ENCODE measurements around the gene FAM222A.
A peak's percentile ranks its signal among the peaks of the same experiment; 100 is the strongest.

FAM222A gene

GRCh38 chr12:109760031-109760929, 46.7 kb downstream of the FAM222A start:
- no peak for DNase-seq (ENCODE audit: low spot score)

DNA sequence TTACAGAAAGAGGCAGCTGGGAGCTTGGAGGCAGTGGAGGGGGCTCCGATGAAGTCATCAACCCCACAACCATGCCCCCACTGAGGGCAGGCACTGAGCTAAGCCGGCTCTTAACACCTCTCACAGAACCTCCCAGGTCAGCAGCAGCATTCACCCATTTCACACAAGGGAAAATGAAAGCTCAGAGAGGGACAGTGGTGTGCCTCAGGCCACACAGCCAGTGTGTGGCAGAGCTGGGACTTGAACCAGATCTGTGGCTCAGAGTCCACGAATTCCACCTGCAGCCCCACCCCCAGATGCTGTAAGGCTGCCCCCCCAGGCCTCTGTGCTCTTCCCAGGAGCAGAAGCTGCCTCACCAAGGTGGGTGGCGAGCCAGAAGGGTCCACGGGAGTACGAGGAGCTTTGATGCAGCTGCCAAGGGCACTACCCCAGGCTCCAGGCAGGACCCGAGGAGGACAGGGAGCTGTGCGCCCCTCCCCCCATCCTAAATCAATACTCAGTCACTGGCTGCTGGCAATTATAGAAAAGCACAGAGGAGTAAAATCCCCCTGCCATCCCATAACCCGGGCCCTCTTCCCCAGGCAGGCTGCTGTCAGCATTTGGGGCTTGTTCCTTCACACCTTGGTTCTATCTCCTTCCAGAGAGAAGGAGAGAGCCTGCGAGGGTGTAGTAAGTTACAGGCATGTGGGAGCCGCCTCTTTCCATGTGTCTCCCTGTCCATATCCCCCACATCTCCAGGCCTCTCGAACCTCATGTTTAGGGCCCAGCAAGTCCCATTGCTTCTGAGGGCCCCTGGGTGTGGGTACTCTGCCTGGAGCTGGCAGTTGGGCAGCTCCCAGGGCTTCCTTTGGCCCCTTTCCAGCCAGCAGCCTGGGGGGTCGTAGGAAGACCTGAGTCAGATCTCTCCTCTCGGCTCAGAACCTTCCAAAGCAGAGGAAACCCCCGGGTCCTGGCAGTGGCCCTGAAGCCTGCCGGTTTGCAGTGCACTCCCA, 47.6 kb downstream of the FAM222A start:
- no peak for DNase-seq (ENCODE audit: low spot score)

DNA sequence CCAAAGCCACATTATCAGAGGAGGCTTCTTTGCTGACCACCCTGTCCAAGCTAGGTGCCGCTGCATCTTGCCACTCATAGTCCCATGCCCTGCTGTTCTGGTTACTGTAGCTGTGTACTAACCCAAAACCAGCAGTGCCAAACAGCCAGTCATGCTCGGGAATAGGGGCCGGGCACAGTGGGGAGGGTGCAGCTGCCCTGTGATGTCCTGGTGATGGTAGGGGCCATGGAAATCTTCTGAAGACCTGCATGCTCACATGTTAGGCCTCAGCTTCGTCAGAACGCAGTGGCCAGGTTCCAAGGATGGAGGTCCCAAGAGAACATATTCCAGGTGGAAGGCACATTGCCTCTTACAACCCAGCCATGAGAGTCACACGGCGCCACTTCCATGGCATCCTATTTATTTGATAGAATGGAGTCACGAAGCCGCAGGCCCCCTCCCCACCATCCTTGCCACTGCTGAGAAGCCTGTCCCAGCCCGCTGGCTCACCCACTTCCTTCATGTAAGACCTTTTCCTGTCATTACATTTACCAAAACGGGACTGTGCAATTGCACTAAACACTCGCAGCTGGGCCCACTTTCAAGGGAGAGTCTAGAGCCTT, 48.5 kb downstream of the FAM222A start:
- DNase-seq (ENCODE audit: low spot score), result no peak

- no peak for DNase-seq (ENCODE audit: low spot score)
Observed at GRCh38 chr12:109762673-109763191, 49.1 kb downstream of the FAM222A start.

DNA sequence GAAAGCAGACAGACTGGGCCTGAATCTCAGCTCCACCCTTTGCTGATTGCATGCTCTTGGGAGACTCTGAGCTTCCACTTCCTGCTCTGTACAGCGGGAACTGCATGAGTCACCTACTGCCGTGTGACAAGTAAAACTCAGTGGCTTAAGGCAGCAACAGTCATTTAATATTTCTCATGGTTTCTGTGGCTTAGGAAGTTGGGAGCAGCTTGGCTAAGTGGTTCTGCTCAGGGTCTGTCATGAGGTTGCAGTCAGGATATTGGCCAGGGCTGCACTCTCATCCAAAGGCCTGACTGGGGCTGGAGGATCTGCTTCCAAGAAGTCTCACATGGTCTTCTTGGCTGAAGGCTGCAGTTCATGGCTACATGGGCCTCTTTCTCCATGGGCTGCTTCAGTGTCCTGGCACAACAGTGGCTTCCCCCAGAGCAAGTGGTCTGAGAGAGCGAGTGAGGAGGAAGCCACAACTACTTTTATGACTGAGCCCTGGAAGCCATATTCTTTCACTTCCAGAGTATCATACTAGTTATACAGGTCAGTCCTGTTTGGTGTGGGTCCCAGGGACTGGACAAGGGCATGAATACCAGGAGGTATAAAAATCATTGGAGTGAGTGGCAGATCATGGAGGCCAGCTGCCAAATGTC, 49.7 kb downstream of the FAM222A start:
- no peak for DNase-seq (ENCODE audit: low spot score)

DNA sequence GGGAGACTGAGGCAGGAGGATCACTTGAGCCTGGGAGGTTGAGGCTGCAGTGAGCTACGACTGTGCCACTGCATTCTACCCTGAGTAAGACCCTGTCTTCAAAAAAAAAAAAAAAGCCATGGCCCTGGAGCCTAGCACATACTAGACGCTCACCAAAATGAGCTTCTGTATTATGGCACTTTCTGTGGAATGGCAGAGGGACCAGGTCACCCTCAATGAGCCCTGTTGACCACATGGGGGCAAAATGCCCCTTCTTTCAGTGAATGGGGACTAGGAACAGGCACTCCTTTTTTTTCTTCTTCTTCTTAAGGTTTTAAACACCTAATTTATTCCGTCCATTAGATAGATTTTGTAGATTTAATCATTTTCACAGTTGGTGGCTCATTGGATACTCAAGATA, 50.5 kb downstream of the FAM222A start:
- peak; percentile 53 for DNase-seq (ENCODE audit: low spot score)

- no peak for DNase-seq (ENCODE audit: low spot score)
Observed at GRCh38 chr12:109764776-109765445, 51.3 kb downstream of the FAM222A start.

GRCh38 chr12:109765446-109765810, 51.8 kb downstream of the FAM222A start:
- no peak for DNase-seq (ENCODE audit: low spot score)

DNA sequence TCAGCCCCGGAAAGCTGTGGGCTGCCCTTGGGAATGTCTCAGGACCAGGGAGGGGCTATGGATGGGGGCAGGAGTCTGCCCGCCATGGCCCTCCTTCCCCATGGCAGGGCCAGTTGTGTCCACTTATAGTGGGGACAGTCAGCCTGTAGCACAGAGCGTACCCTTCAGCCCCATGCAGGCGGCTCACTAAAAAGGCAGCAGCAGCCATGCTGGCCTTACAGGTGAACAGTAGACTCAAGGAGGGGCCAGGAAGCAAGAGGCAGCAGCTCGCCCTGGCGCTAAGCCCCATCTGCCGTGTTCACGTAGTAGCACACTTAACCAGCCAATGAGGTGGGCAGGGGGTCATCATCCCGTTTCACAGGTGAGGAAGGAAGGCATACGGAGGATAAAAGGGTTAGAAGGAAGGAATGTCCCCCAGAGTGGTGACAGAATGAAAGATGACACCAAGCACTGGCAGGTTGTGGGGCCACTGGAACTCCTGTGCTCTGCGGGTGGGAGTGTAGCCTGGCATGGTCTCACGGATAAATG, 52.7 kb downstream of the FAM222A start:
- no peak for DNase-seq (ENCODE audit: low spot score)

- DNase-seq (ENCODE audit: low spot score), result no peak
Observed at GRCh38 chr12:109767456-109767855, 53.8 kb downstream of the FAM222A start.

DNA sequence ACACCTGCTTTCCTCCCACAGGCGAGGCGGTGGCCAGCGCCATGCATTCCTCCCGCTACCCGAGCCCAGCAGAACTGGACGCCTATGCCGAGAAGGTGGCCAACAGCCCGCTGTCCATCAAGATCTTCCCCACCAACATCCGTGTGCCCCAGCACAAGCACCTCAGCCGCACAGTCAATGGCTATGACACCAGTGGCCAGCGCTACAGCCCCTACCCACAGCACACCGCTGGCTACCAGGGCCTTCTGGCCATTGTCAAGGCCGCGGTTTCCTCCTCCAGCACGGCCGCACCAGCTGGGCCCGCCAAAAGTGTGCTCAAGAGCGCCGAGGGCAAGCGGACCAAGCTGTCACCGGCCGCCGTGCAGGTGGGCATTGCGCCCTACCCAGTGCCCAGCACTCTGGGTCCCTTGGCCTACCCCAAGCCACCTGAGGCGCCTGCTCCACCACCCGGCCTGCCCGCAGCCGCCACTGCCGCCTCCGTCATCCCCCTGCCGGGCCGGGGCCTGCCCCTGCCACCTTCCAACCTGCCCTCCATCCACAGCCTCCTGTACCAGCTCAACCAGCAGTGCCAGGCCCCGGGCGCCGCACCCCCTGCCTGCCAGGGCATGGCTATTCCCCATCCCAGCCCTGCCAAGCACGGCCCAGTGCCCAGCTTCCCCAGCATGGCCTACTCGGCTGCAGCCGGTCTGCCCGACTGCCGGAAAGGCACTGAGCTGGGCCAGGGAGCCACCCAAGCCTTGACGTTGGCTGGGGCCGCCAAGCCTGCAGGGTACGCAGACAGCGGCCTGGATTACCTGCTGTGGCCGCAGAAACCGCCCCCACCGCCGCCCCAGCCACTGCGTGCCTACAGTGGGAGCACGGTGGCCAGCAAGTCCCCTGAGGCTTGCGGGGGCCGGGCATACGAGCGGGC, 54.6 kb downstream of the FAM222A start:
- DNase-seq (ENCODE audit: low spot score), result no peak

- DNase-seq (ENCODE audit: low spot score), result no peak
Observed at GRCh38 chr12:109768901-109769670, 55.5 kb downstream of the FAM222A start.

GRCh38 chr12:109770104-109770860, 56.7 kb downstream of the FAM222A start:
- no peak for DNase-seq (ENCODE audit: low spot score)

DNA sequence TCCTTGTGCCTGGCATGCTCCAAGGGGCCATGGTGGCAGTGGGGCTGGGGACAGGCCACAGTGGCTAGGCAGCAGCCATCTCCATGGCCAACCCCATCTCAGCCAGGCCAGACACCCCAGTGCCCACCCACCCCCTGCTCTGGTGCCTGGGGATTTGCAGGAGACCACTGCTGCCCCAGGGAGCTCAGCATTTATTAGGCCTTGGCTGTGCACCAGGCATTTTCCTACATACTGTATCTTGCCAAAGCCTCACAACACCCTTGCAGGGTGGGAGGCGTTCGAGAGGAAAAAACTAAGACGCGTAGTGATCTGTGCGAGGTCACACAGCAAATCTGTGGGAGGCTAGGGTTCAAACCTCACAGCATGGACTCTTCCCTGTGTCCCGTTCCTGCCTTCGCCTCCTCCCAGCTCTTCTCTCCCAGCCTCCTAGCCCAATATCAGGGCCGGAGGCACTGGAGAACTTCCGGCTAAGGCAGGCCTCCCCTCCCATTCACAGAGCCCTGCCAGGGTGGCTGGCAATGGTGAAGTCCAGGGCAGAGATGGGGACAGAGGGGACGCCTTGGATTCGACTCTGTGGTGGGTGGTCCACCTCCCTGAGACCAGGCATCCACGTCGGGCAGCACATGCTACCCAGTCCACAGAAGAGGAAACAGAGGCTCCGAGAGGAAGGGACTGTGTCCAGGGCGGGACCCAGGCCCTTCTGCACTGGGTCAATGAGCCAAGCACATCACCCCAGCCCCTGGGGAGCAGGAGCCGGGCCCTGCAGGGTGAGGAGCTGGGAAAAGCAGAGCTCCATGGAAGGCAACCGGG, 57.4 kb downstream of the FAM222A start:
- DNase-seq (ENCODE audit: low spot score), result no peak

DNA sequence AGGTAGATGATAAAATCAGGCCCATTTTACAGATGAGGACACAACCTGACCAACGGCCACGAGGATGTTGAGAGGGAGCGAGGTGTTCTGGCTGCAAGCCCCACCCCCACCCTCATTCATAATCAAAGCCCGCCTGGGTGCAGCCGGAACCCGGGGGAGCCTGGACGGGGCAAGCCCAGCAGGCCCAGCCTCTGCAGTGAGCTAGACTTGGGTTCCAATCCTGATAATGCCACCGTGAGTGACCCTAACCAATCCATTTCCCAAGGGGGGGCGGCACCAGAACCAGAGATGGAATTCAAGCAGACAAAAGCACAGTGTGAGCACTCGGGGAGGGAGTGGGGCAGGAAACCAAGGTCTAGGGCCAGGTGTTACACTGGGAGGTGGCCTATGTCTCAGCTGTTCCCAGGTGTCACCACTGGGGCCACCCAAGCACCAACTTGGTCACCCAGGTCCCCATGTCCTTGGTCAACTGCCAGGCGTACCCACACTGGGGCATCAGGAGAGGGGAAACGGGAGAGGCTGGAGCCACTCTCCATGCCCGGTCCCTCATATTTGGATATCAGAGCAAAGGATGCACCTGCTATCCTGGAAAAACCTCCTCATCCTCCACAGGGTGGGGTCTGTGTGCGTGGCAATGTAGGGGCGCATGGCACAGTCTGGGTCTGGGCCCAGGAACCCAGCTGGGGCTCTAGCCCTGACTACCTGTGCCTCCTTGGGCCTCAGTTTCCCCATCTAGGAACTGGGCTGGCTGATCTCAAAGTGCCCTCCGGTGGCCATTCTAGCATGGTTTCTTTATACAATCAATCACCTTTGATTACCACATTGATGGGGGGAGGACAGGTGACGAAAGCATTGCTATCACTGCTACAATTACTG, 58.4 kb downstream of the FAM222A start:
- DNase-seq (ENCODE audit: low spot score), result no peak

DNA sequence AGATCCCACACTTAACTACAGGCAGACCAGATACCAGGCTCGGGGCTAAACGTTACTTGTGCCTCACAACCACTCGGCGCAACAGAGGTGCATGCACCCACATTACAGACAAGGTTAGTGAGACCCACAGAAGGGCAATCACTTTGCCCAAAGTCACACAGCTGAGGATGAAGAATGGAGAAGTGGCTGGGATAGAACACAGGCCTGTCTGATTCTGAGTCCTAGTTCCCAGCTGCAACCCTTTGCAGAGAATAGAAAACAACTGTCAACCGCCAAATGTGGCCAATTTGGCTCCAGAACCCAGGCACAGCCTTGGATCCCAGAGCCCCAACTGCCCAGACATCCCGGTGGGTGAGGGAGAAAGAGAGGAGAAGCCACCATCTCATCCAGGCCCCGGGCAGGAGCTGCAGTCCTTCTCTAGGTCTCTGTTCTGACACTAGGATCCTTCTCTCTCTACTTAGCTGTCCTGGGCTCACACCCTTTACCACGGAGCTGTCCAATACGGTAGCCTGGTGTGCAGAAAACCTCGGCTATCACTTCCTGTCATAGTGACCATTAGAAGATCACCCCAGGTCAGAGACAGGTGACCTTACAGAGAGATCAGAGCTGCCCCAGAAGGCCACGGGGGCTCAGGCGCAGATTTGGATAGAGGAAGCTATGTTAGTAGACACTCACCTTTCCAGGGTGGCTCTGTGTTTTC, 59.1 kb downstream of the FAM222A start:
- no peak for DNase-seq (ENCODE audit: low spot score)
